SK-N-MC (cell line): Measurements from ENCODE around the gene TUBA1B.

Experiments used
- EZH2 ChIP-seq: fragments of 200-600 bp; sonication (generic); IDR thresholded peaks from one replicate; pipeline ENCODE4 v1.6.1; 2017; ENCODE audit warnings: antibody characterized with exemption
- FOXP2 ChIP-seq: optimal IDR thresholded peaks from 2 replicates; pipeline ENCODE3; 2011; ENCODE audit warnings: mild to moderate bottlenecking, moderate library complexity; ENCODE audit not compliant: insufficient read depth; ENCODE audit errors: extremely low read length, control extremely low read depth
- POLR2AphosphoS5 ChIP-seq: IDR thresholded peaks from 2 replicates; pipeline ENCODE4 v1.6.1; 2012; ENCODE audit warnings: mild to moderate bottlenecking, low read depth, low read length, borderline replicate concordance

DNA sequence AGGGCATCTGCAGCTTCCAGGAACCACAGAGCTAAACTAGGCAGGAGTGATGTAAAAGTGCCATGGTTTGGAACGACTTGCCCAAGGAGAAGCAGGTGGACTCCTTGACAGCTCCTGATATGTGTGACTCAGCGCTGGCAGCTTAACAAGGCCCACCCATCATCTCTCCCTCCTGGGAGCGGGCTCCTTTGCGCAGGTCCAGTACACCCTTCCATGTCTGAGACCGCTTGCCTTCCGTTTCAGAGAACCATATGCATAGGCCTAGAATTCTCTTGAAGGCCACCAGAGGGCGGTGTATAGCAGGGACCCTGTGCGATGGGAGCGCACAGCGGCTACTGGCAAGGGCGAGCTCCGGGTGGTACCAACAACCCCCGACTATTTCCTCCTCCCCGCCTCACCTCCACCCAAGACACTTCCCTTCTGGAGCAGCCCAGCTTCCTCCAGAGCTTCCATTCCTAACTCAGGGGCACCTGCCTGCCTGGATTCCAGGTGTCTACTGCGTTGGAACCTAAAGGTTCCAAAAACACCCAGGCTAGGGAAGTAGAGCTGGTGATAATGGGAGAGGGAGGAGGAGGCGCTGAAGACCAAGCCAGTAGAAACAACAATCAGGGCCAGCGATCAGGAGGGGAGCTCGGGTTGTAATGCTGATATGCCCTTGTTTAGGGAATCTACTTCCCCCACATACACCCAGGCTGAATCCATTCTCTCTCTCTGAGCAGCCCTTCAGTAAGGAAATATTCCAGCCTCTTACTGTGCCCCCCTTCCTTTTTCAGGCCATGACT is 42.9 kb downstream of the TUBA1B start:
- TF ChIP-seq EZH2 (no peak), POLR2AphosphoS5 (no peak), FOXP2 (peak; percentile 56)
